Skeletal muscle satellite cell (primary cell): Measurements from ENCODE around the gene ZC3H18.

Experiments used
- H3K27me3 ChIP-seq: 2 replicates; pipeline ENCODE4 v1.7.0; 2013; ENCODE audit warnings: low read length; ENCODE audit not compliant: control insufficient read depth, insufficient read depth
- H3K36me3 ChIP-seq: 2 replicates; pipeline ENCODE4 v1.7.0; 2013; ENCODE audit warnings: mild to moderate bottlenecking, control low read depth, low read length; ENCODE audit not compliant: insufficient read depth
- H3K4me1 ChIP-seq: 2 replicates; pipeline ENCODE4 v1.7.0; 2013; ENCODE audit warnings: low read length; ENCODE audit not compliant: control insufficient read depth, insufficient read depth
- H3K4me2 ChIP-seq: 2 replicates; pipeline ENCODE4 v1.7.0; 2013; ENCODE audit warnings: mild to moderate bottlenecking, low read length
- H3K4me3 ChIP-seq: 2 replicates; pipeline ENCODE4 v1.7.0; 2013; ENCODE audit warnings: low read length
- H3K9ac ChIP-seq: 2 replicates; pipeline ENCODE4 v1.7.0; 2013; ENCODE audit warnings: mild to moderate bottlenecking, low read depth, low read length, moderate library complexity
- H3K9me3 ChIP-seq: replicated peaks from 2 replicates; pipeline ENCODE4 v1.7.0; 2013; ENCODE audit warnings: mild to moderate bottlenecking, control low read depth, low read length

The ZC3H18 gene

GRCh38 chr16:88651989-88652761 lies 82.0 kb downstream of the ZC3H18 start:
- Histone ChIP-seq H3K4me3 (no peak overlapping the region), H3K36me3 (peaks cover 24% of the 10 kb centered on the region), H3K9ac (no peak overlapping the region), H3K4me1 (peaks cover 13% of the 10 kb centered on the region), H3K9me3 (no peaks in the 10 kb centered on the region), H3K4me2 (no peak overlapping the region), H3K27me3 (no peaks in the 10 kb centered on the region)

DNA sequence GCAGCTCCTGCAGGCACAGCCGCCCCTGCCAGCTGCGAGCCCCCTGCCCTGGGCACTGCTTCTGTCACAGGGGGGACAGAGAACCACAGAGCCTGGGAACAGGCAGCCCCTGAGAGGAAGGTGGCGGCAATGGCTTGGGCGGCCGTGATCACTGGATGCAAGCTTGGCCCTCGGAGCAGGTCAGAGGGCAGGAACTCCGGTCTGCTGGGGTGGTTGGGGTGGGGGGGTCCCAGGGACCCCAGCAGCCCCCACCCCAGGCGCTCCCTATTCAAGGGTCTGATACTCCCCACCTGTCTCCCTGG lies 82.5 kb downstream of the ZC3H18 start:
- Histone ChIP-seq H3K9ac (no peak overlapping the region), H3K4me1 (peaks cover 13% of the 10 kb centered on the region), H3K27me3 (no peaks in the 10 kb centered on the region), H3K36me3 (peaks cover 24% of the 10 kb centered on the region), H3K9me3 (no peaks in the 10 kb centered on the region), H3K4me3 (no peak overlapping the region), H3K4me2 (no peak overlapping the region)

DNA sequence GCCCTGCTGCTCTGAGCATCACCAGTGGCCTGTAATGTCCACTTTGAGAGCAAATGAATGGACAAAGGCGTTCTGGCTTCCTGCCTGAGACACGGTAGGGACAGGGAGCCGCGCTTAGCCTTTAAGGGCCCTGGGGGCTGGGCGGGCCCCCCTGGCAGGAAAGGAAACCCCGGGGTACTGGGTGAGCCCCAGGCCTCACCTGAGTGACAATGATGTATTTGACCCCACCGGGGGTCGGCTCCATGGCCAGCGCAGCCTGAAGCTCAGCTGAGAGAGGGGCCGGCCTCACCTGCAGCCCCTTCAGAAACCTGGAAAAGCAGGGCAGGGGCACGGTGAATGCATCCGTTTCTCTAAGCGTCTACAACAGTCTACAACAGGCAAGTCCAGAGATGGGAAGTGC lies 82.9 kb downstream of the ZC3H18 start:
- no peaks in the 10 kb centered on the region for H3K9me3 ChIP-seq
- peaks cover 13% of the 10 kb centered on the region for H3K4me1 ChIP-seq
- H3K4me2 ChIP-seq, result no peak overlapping the region
- H3K9ac ChIP-seq, result no peak overlapping the region
- no peak overlapping the region for H3K4me3 ChIP-seq
- peaks cover 24% of the 10 kb centered on the region for H3K36me3 ChIP-seq
- no peaks in the 10 kb centered on the region for H3K27me3 ChIP-seq

DNA sequence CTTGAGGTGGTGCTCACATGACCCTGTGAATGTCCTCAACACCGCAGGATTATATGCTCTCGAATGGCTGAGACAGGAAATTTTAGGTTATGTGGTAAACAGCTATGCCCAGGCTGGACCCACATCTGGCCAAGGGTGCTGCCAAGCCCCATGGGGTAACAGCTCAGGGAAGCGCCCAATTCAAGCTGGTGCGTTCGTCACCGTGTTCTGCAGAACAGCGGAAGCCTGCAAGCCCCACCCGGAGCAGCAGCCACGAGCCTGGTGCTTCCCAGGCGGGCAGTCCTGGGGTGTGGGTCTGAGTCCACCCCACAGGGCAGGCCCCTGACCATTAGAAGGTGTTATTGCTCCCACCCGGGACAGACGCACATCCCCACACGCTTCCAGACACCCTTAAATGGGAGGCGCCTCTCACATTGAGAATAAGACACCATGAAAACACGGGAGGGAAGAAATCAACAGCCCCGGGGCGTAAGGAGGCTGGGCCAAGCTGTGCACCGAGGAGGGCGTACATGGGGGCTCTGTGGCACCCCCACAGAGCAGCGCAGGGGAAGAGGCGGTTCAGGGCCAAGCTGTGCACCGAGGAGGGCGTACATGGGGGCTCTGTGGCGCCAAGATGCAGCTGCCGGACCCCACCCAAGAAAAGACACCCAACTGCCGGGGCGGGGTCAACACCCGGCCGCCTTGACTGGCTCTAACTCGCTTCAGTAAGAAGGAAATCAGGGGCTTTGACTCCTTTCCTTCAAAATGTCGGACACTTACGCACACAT lies 83.6 kb downstream of the ZC3H18 start:
- H3K9me3 ChIP-seq, result no peaks in the 10 kb centered on the region
- no peak overlapping the region for H3K4me3 ChIP-seq
- peaks cover 13% of the 10 kb centered on the region for H3K4me1 ChIP-seq
- no peak overlapping the region for H3K4me2 ChIP-seq
- no peaks in the 10 kb centered on the region for H3K27me3 ChIP-seq
- no peak overlapping the region for H3K9ac ChIP-seq
- peaks cover 24% of the 10 kb centered on the region for H3K36me3 ChIP-seq

GRCh38 chr16:88654363-88655052 lies 84.3 kb downstream of the ZC3H18 start:
- no peak overlapping the region for H3K4me3 ChIP-seq
- peaks cover 24% of the 10 kb centered on the region for H3K36me3 ChIP-seq
- H3K4me1 ChIP-seq, result peaks cover 13% of the 10 kb centered on the region
- H3K27me3 ChIP-seq, result no peaks in the 10 kb centered on the region
- H3K9ac ChIP-seq, result no peak overlapping the region
- H3K4me2 ChIP-seq, result no peak overlapping the region
- no peaks in the 10 kb centered on the region for H3K9me3 ChIP-seq

- H3K36me3 ChIP-seq, result peaks cover 24% of the 10 kb centered on the region
- H3K27me3 ChIP-seq, result no peaks in the 10 kb centered on the region
Observed at GRCh38 chr16:88655053-88655732, 85.0 kb downstream of the ZC3H18 start.

DNA sequence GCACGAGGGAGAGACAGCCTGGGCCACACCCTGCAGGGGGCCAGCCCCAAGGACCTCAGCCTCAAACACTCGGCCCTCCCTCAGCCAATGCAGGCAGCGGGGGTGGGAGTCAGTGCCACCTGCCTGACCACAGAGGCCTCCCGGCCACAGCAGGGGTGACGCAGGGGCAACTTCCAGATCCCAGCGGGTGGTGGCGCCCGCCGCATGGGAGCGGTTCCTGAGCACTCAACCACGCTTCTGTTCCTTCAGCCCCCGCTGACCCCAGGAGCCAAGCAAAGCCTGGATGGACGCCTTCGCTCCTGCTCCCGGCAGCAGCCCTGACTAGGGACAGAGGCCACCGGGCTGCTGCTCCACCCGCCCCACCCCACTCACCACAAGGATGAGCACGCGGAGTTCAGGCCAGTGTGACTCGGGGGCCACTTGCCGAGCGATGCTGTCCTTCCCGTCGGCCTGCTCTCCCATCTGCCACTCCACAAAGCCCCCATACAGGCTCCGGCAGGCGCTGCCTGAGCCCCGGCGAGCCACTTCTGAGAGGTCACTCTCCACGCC lies 85.6 kb downstream of the ZC3H18 start:
- Histone ChIP-seq H3K27me3 (no peaks in the 10 kb centered on the region), H3K4me2 (no peak overlapping the region), H3K9ac (no peak overlapping the region), H3K4me3 (no peak overlapping the region), H3K9me3 (no peaks in the 10 kb centered on the region), H3K36me3 (peaks cover 24% of the 10 kb centered on the region), H3K4me1 (peaks cover 6% of the 10 kb centered on the region)

More at GRCh38 chr16:88655053-88655732, 85.0 kb downstream of the ZC3H18 start:
- no peak overlapping the region for H3K4me3 ChIP-seq
- peaks cover 9% of the 10 kb centered on the region for H3K4me1 ChIP-seq
- H3K4me2 ChIP-seq, result no peak overlapping the region
- no peak overlapping the region for H3K9ac ChIP-seq
- no peaks in the 10 kb centered on the region for H3K9me3 ChIP-seq

DNA sequence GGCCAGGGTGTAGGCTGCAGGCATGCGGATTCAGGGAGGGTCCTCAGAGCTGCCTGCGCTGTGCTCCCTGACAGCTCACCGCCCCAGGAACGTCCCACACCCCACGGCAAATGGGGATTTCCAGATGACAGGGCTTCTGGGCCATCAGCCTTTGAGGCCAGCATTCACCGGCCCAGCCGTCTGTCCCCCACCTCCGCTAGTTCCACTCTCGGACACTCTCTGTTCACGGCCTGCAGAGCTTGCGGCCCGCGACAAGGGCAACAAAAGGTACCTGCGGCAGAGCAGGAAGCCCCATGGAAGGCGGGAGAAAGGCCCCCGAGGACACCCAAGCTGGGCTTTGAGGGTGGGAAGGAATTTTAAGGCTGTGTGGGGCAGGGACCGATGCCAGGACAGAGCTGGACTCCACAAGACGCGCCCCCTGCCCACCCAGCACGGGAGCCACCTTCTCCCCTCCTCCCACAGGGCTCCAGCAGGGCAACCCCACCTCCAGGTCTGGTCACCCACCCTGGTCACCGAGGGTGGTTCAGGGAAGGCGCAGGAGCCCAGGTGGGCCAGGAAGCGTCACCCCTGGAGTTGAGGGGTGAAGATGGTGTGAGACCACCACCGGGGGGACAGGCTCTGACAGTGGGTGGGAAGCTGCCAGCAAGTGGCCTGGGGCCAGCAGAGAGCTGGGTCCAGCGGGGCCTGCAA lies 86.2 kb downstream of the ZC3H18 start:
- H3K9ac ChIP-seq, result no peak overlapping the region
- peaks cover under 1% of the 10 kb centered on the region for H3K4me1 ChIP-seq
- H3K36me3 ChIP-seq, result peaks cover 24% of the 10 kb centered on the region
- no peak overlapping the region for H3K4me2 ChIP-seq
- no peak overlapping the region for H3K4me3 ChIP-seq
- H3K9me3 ChIP-seq, result no peaks in the 10 kb centered on the region
- H3K27me3 ChIP-seq, result no peaks in the 10 kb centered on the region

GRCh38 chr16:88657371-88657770 lies 87.2 kb downstream of the ZC3H18 start:
- no peak overlapping the region for H3K4me3 ChIP-seq
- H3K27me3 ChIP-seq, result no peaks in the 10 kb centered on the region

DNA sequence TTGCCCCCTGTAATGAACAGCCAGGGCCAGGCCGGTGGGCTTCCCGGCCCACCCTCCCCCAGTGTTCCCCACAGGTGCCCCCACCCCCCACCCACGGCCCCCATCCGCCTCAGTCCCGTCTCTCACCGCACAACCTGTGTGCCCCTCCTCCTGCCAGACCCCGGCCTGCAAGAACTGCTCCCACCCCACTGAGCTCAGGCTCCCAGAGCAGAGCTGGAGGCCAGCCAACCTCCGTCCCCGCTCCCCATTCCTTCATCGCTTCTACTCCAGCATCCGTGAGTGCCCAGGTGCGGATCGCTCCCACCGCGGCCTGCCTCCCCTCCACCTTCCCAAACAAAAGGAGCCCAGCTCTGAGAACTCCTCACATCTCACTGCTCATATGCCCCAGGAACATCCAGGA lies 88.5 kb downstream of the ZC3H18 start:
- peaks cover 5% of the 10 kb centered on the region for H3K4me1 ChIP-seq
- H3K4me2 ChIP-seq, result no peak overlapping the region
- peaks cover 15% of the 10 kb centered on the region for H3K36me3 ChIP-seq
- H3K27me3 ChIP-seq, result no peaks in the 10 kb centered on the region
- H3K9ac ChIP-seq, result no peak overlapping the region
- H3K9me3 ChIP-seq, result no peaks in the 10 kb centered on the region
- H3K4me3 ChIP-seq, result no peak overlapping the region

More at GRCh38 chr16:88657371-88657770, 87.2 kb downstream of the ZC3H18 start:
- no peak overlapping the region for H3K4me2 ChIP-seq
- peaks cover 5% of the 10 kb centered on the region for H3K4me1 ChIP-seq
- H3K9me3 ChIP-seq, result no peaks in the 10 kb centered on the region
- H3K9ac ChIP-seq, result no peak overlapping the region
- peaks cover 21% of the 10 kb centered on the region for H3K36me3 ChIP-seq
